HCT116 (cell line): Measurements from ENCODE around the gene LRRC61. TPM values are rescaled to one million over a fixed set of nuclear protein-coding genes. Genes with fewer than 3 reads are reported as not detected.

ENCODE experiments used
- ATAC-seq: fragments of 200-7000 bp; cut with Tn5 transposase; 2 replicates; pipeline ENCODE4 v1.9.1; 2020; ENCODE audit warnings: mild to moderate bottlenecking, moderate library complexity
- BruUV-seq: library from RNA; stranded (reverse); fragments of 400-500 nt; replicated peaks from 2 replicates; lab custom pipeline; 2021; lab: Mats Ljungman, UMichigan
- CTCF ChIA-PET: fragments of 300-600 bp; sonication (Branson Sonifier 250); formaldehyde crosslinking; loops from one replicate; lab custom pipeline; 2021; ENCODE audit warnings: antibody characterized with exemption; lab: Charles Lee
- POLR2A ChIA-PET: fragments of 300-600, 350-600 bp; sonication (Branson Sonifier 250); formaldehyde crosslinking; loops from one replicate; lab custom pipeline; 2021; ENCODE audit warnings: antibody characterized with exemption; lab: Charles Lee
- RAD21 ChIA-PET, 2 experiments: fragments of 300-600 bp; sonication (Branson Sonifier 250); formaldehyde crosslinking; loops; one replicate each; lab custom pipeline; 2023; ENCODE audit warnings: low total read pairs in 2 of 2; ENCODE audit not compliant: uncharacterized antibody in 2 of 2, unreplicated experiment in 2 of 2, low non-redundant PET in 1 of 2; lab: Charles Lee
- DNase-seq: peaks from one replicate; pipeline ENCODE4 v3.0.0-alpha.2; 2010; ENCODE audit warnings: low read depth, low spot score
- H2AFZ ChIP-seq: fragments of 200-600 bp; shearing (Covaris generic), sonication (generic); 2 replicates; pipeline ENCODE4 v1.6.1; 2017; ENCODE audit warnings: low read depth, mixed run types, mixed read lengths, antibody characterized with exemption, low read length; ENCODE audit not compliant: poor library complexity, severe bottlenecking
- H3K27ac ChIP-seq: 2 replicates; pipeline ENCODE4 v1.5.1; 2012; ENCODE audit warnings: low read depth, low read length
- H3K27me3 ChIP-seq: fragments of 200-600 bp; sonication (generic); 2 replicates; pipeline ENCODE4 v1.6.1; 2016; ENCODE audit warnings: mixed run types, low read length, mixed read lengths; ENCODE audit not compliant: insufficient read depth
- H3K36me3 ChIP-seq, 2 experiments: fragments of 200-500 bp in 1 of 2; fragments of 200-600 bp in 1 of 2; sonication (Bioruptor generic) in 1 of 2; sonication (generic) in 1 of 2; 2 replicates each; pipeline versions ENCODE4 v1.5.1 to v1.6.1; 2014 to 2016; ENCODE audit warnings: low read length in 2 of 2, inconsistent platforms in 1 of 2, mixed read lengths in 1 of 2, mixed run types in 1 of 2; ENCODE audit not compliant: insufficient read depth in 2 of 2, control insufficient read depth in 1 of 2
- H3K4me1 ChIP-seq, 2 experiments: fragments of 200-600 bp in 1 of 2; sonication (generic) in 1 of 2; 2 replicates each; pipeline versions ENCODE4 v1.5.1 to v1.6.1; 2012 to 2017; ENCODE audit warnings: low read length in 2 of 2, inconsistent platforms in 1 of 2, mild to moderate bottlenecking in 1 of 2, mixed read lengths in 1 of 2, mixed run types in 1 of 2, moderate library complexity in 1 of 2; ENCODE audit not compliant: insufficient read depth in 2 of 2, control insufficient read depth in 1 of 2
- H3K4me2 ChIP-seq: fragments of 200-600 bp; sonication (generic); 2 replicates; pipeline ENCODE4 v1.6.1; 2017; ENCODE audit warnings: mixed run types, low read length, mixed read lengths
- H3K4me3 ChIP-seq, 2 experiments: fragments of 200-600 bp in 1 of 2; sonication (generic) in 1 of 2; replicated peaks in 1 of 2; 2 replicates each; pipeline ENCODE4 v1.5.1; 2011 to 2016; ENCODE audit warnings: low read length in 2 of 2, control low read depth in 1 of 2, low read depth in 1 of 2, mild to moderate bottlenecking in 1 of 2, mixed read lengths in 1 of 2, mixed run types in 1 of 2
- H3K79me2 ChIP-seq: fragments of 200-600 bp; sonication (generic); 2 replicates; pipeline ENCODE4 v1.6.1; 2017; ENCODE audit warnings: mild to moderate bottlenecking, mixed run types, low read length, moderate library complexity, mixed read lengths; ENCODE audit not compliant: insufficient read depth
- H3K9ac ChIP-seq: fragments of 200-600 bp; sonication (generic); 2 replicates; pipeline ENCODE4 v1.6.1; 2016; ENCODE audit warnings: low read length, mixed read lengths
- H3K9me2 ChIP-seq: fragments of 200-600 bp; sonication (generic), shearing (Covaris generic); 2 replicates; pipeline ENCODE4 v1.6.1; 2017; ENCODE audit warnings: mixed run types, mild to moderate bottlenecking, moderate library complexity; ENCODE audit not compliant: insufficient read depth
- H3K9me3 ChIP-seq, 2 experiments: fragments of 200-500 bp in 1 of 2; fragments of 200-600 bp in 1 of 2; sonication (Bioruptor generic) in 1 of 2; sonication (generic) in 1 of 2; 2 replicates each; pipeline ENCODE4 v1.6.1; 2014 to 2017; ENCODE audit warnings: low read length in 2 of 2, mixed read lengths in 2 of 2, inconsistent platforms in 1 of 2, low read depth in 1 of 2, mild to moderate bottlenecking in 1 of 2, mixed run types in 1 of 2, moderate library complexity in 1 of 2; ENCODE audit not compliant: control insufficient read depth in 1 of 2, insufficient read depth in 1 of 2
- H4K20me1 ChIP-seq: fragments of 200-600 bp; sonication (generic), shearing (Covaris generic); 2 replicates; pipeline ENCODE4 v1.6.1; 2017; ENCODE audit warnings: mixed run types, mild to moderate bottlenecking, moderate library complexity; ENCODE audit not compliant: insufficient read depth
- CBX3 ChIP-seq: IDR thresholded peaks from 2 replicates; pipeline ENCODE4 v1.6.1; 2012; ENCODE audit warnings: low read depth
- CTCF ChIP-seq, 3 experiments: fragments of 200-600 bp in 1 of 3; sonication (generic) in 1 of 3; IDR thresholded peaks in 2 of 3; conservative IDR thresholded peaks in 1 of 3; 2 replicates each; pipeline ENCODE4 v1.5.1; 2012 to 2017; ENCODE audit warnings: low read depth in 2 of 3, low read length in 2 of 3, antibody characterized with exemption in 1 of 3, borderline replicate concordance in 1 of 3, control low read depth in 1 of 3, mild to moderate bottlenecking in 1 of 3, mixed read lengths in 1 of 3, mixed run types in 1 of 3, moderate library complexity in 1 of 3; ENCODE audit not compliant: insufficient read depth in 1 of 3
- EZH2phosphoT487 ChIP-seq: fragments of 200-600 bp; IDR thresholded peaks from 2 replicates; pipeline ENCODE4 v1.6.1; 2018; ENCODE audit warnings: antibody characterized with exemption, borderline replicate concordance
- FOSL1 ChIP-seq: IDR thresholded peaks from 2 replicates; pipeline ENCODE4 v1.6.1; 2012; ENCODE audit warnings: low read depth
- JUND ChIP-seq: IDR thresholded peaks from 2 replicates; pipeline ENCODE4 v1.6.1; 2012
- MAX ChIP-seq: IDR thresholded peaks from 2 replicates; pipeline ENCODE4 v1.6.1; 2012
- POLR2A ChIP-seq: IDR thresholded peaks from 2 replicates; pipeline ENCODE4 v1.7.0; 2011; ENCODE audit warnings: borderline replicate concordance; ENCODE audit not compliant: insufficient read depth, insufficient read length; ENCODE audit errors: extremely low read depth
- SP1 ChIP-seq: IDR thresholded peaks from 2 replicates; pipeline ENCODE4 v1.6.1; 2012; ENCODE audit warnings: low read depth
- SRF ChIP-seq: IDR thresholded peaks from 2 replicates; pipeline ENCODE4 v1.6.1; 2012; ENCODE audit warnings: low read depth
- YY1 ChIP-seq: IDR thresholded peaks from 2 replicates; pipeline ENCODE4 v1.6.1; 2011; ENCODE audit warnings: low read length, low read depth, moderate library complexity, mild to moderate bottlenecking; ENCODE audit not compliant: insufficient replicate concordance; ENCODE audit errors: extremely low read depth
- ZBTB33 ChIP-seq: IDR thresholded peaks from 2 replicates; pipeline ENCODE4 v1.6.1; 2011; ENCODE audit warnings: mild to moderate bottlenecking, low read length, moderate library complexity; ENCODE audit not compliant: insufficient replicate concordance; ENCODE audit errors: extremely low read depth
- intact Hi-C: fragments of 100-400 bp; cut with micrococcal nuclease; formaldehyde crosslinking; loops from 2 replicates; pipeline ENCODE4 v1.10.0; 2022
- total RNA-seq: library from RNA; stranded (reverse); gene quantifications from one replicate; pipeline ENCODE4 v1.2.1, GENCODE V29; 2021; ENCODE audit not compliant: unreplicated experiment
- TF ChIP-seq, protein P1 (sequence below): IDR thresholded peaks from 2 replicates; pipeline ENCODE4 v1.6.1; 2012

Gene LRRC61
- total RNA-seq, 1 experiment from 2014 or later = 12.0 TPM

DNA sequence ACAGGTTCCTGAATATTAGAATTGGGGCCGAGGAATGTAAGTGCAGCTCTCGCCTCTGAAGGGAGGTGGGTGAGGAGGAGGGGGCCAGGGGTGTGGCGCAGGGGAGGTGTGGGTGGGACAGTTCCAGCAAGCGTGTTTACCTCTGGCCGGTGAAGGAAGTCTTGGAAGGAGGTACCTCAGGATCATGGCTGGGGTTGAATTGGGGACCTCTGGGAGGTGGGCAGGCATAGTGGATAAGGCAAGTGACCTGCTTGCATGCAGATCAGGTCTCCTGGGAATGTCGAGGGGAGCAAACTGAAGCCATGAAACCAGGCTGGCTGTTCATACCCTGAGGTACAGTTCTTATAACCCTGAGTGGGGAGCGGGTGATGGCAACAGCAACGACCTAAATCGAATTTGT lies 57.9 kb downstream of the LRRC61 start:
- RAD21 ChIA-PET = no interaction called here
- no peak for ATAC-seq
- intact Hi-C loops = no loop called here
- POLR2A ChIA-PET = no interaction called here
- TF ChIP-seq SP1 = no peak
- TF ChIP-seq MAX = no peak
- TF ChIP-seq YY1 = no peak
- TF ChIP-seq POLR2A = no peak
- no peak for TF ChIP-seq SRF
- no peak for TF ChIP-seq CBX3
- no peak overlapping the region for H3K27ac ChIP-seq
- no peaks in the 10 kb centered on the region; the same call in 1 of the 2 replicates for H3K79me2 ChIP-seq
- H2AFZ ChIP-seq = no peak overlapping the region
- H3K36me3 ChIP-seq = no peaks in the 10 kb centered on the region
- H3K9ac ChIP-seq = no peak overlapping the region
- no peak overlapping the region for H3K4me2 ChIP-seq
- CTCF ChIA-PET = no interaction called here
- DNase-seq = no peak
- H4K20me1 ChIP-seq = no peaks in the 10 kb centered on the region
- BruUV-seq = no TSS peak
- peaks cover 15 to 24% of the 10 kb centered on the region in 2 experiments for H3K4me1 ChIP-seq
- no peaks in the 10 kb centered on the region for H3K27me3 ChIP-seq
- H3K4me3 ChIP-seq = no peak overlapping the region
- H3K9me2 ChIP-seq = no peaks in the 10 kb centered on the region
- no peaks in the 10 kb centered on the region for H3K9me3 ChIP-seq

GRCh38 chr7:150381785-150382122 lies 58.6 kb downstream of the LRRC61 start:
- POLR2A ChIA-PET = interaction anchor here (0.6 kb wide), 1 partner anchor 17 kb away, joined by 3 read pairs; no protein-coding TSS in a partner anchor
- Histone ChIP-seq H2AFZ (no peak overlapping the region), H3K4me1 (peaks cover 15 to 24% of the 10 kb centered on the region in 2 experiments), H3K9ac (no peak overlapping the region), H3K9me2 (no peaks in the 10 kb centered on the region), H3K79me2 (no peaks in the 10 kb centered on the region; the same call in 1 of the 2 replicates)
- BruUV-seq = no TSS peak
- TF ChIP-seq ZBTB33 (no peak), FOSL1 (no peak), YY1 (no peak), CTCF (IDR thresholded peaks at IDR 0.05 in 2 of 3, conservative IDR thresholded peaks at IDR 0.05 in 1 of 3; ENCODE audit: borderline replicate concordance in 1 of 3, insufficient read depth in 1 of 3, low read depth in 2 of 3, low read length in 2 of 3) (no peak), SRF (no peak), JUND (no peak), EZH2phosphoT487 (no peak)
- TF ChIP-seq, protein P1, sequence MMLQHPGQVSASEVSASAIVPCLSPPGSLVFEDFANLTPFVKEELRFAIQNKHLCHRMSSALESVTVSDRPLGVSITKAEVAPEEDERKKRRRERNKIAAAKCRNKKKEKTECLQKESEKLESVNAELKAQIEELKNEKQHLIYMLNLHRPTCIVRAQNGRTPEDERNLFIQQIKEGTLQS = no peak
- TF ChIP-seq, all 23 proteins: peak for 0
- no peak for DNase-seq
- H3K9me3 ChIP-seq = no peaks in the 10 kb centered on the region
- CTCF ChIA-PET = no interaction called here
- H3K4me2 ChIP-seq = no peak overlapping the region
- intact Hi-C loops = no loop called here
- H4K20me1 ChIP-seq = no peaks in the 10 kb centered on the region
- H3K27me3 ChIP-seq = no peaks in the 10 kb centered on the region
- H3K36me3 ChIP-seq = no peaks in the 10 kb centered on the region
- RAD21 ChIA-PET = no interaction called here
- no peak overlapping the region for H3K27ac ChIP-seq
- no peak for ATAC-seq
- no peak overlapping the region for H3K4me3 ChIP-seq
